Esophagus muscularis mucosa (tissue), 4 donors: Measurements from ENCODE around the gene TRAPPC10.
"Not testable (repeated sequence)": the region's sequence is repeated elsewhere in the genome, so short reads cannot be mapped to it uniquely, and the experiment has no call there.

Experiments
- EP300 ChIP-seq: sonication (generic); formaldehyde crosslinking; IDR thresholded peaks from one replicate; pipeline ENCODE4 v1.6.1; 2017; ENCODE audit warnings: antibody characterized with exemption
- POLR2A ChIP-seq: fragments of 450-650 bp; IDR thresholded peaks from one replicate; pipeline ENCODE4 v1.6.1; 2017; ENCODE audit warnings: antibody characterized with exemption, moderate library complexity, mild to moderate bottlenecking, low read depth
- POLR2AphosphoS5 ChIP-seq, 2 donors: sonication (generic); formaldehyde crosslinking; IDR thresholded peaks; one replicate each; pipeline ENCODE4 v1.6.1; 2017; ENCODE audit warnings: antibody characterized with exemption in 2 of 2
- TF ChIP-seq, protein P1 (sequence below), 3 experiments: fragments of 200-600 bp in 2 of 3; fragments of 450-650 bp in 1 of 3; sonication (generic) in 2 of 3; IDR thresholded peaks; one replicate each; pipeline ENCODE4 v1.5.1; 2017 to 2019; ENCODE audit warnings: antibody characterized with exemption in 3 of 3, mild to moderate bottlenecking in 2 of 3, moderate library complexity in 1 of 3

DNA sequence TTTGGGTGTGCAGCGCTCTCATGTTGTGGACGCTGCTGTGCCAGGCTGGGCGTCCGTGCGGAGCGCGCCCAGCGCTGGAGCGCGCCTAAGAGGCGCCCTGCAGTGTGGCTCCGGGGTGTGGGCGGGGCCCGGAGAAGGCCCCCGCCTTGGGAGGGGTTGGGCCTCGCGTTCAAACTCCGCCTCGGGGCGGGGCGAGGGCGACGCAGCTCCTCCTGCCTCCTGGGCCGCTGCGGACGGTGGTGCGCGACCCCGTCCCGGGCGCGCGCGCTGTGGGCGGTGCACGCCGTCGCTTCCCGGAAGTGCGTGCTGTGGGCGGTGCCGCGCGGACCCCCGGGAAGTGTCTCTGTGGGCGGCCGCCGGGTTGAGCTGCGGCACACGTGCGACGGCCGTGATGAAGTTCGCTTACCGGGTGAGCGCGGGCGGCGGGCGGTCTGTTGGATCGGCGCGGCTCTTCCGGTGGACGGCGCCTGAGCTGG lies 95.0 kb downstream of the TRAPPC10 start, which contains the start of gene PWP2:
- TF ChIP-seq POLR2AphosphoS5 (IDR thresholded peaks at IDR 0.05); POLR2A; EP300: not testable (repeated sequence)
- TF ChIP-seq, protein P1, sequence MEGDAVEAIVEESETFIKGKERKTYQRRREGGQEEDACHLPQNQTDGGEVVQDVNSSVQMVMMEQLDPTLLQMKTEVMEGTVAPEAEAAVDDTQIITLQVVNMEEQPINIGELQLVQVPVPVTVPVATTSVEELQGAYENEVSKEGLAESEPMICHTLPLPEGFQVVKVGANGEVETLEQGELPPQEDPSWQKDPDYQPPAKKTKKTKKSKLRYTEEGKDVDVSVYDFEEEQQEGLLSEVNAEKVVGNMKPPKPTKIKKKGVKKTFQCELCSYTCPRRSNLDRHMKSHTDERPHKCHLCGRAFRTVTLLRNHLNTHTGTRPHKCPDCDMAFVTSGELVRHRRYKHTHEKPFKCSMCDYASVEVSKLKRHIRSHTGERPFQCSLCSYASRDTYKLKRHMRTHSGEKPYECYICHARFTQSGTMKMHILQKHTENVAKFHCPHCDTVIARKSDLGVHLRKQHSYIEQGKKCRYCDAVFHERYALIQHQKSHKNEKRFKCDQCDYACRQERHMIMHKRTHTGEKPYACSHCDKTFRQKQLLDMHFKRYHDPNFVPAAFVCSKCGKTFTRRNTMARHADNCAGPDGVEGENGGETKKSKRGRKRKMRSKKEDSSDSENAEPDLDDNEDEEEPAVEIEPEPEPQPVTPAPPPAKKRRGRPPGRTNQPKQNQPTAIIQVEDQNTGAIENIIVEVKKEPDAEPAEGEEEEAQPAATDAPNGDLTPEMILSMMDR (IDR thresholded peaks at IDR 0.05): not testable (repeated sequence)
